GM19463 (cell line): Measurements from ENCODE around the gene FSIP1.

Experiments used
- ATAC-seq: cut with Tn5 transposase; IDR thresholded peaks from one replicate; pipeline ENCODE4 v1.9.1; 2021; ENCODE audit warnings: mild to moderate bottlenecking, moderate library complexity; ENCODE audit not compliant: unreplicated experiment

FSIP1 gene

GRCh38 chr15:39690881-39691634, 91.6 kb downstream of the FSIP1 start:
- no peak for ATAC-seq

- no peak for ATAC-seq
Measured at GRCh38 chr15:39687965-39688364, 94.7 kb downstream of the FSIP1 start.

- no peak for ATAC-seq
Measured at GRCh38 chr15:39685999-39686613, 96.5 kb downstream of the FSIP1 start.

DNA sequence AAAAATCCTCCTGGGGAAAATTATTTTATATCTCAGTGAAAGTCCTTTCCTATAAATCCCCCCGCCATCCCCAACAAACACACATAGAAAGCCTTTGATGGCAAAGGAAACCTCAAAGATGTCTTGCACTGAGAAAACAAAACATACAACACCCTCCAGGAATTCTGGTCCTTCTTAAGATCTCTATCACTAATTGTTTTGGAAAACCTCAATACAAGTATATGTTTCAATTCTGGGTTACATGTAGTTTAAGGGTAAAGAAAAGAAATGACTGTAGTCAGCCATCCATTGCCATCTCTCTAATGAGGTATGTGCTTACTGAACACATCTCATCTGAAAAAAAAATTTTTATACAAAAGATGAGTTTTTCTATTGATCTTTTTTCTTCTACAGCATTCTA, 97.3 kb downstream of the FSIP1 start:
- ATAC-seq, result no peak

DNA sequence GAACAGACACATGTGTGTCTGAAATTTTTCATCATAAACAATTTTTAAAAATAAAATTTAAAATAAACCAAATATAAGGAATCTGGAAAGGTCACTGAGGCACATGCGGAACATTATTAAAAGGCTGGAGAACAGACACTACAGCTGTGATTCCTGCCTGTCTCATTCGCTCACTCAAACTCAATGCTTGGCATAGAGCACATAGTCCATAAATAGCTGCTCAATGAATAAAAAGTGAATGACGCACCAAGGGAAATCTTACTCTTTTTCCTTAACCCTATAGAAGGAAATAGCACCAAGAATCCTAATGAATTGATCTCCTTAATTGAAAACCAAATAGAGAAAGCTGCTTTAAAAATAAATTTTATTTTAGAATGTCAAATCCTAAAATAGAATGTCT, 98.4 kb downstream of the FSIP1 start:
- no peak for ATAC-seq

DNA sequence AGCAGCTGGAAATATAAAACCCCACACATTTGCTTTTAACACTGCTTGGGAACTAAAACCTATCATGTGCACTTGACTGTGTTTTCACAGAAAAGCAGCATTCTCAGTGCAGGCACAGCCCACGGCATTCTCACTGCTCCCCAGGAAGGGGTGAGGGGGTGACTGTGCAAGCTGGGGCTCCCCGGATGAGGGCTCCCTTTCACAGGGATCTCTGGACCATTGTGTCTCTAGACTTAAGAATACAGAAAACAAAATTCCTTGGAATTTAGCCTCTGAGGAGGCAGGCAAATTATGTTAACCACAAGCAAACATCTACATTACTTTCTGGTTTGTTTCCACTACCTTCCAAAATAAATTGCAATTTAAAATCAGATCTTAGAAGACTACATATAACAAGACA, 100.3 kb downstream of the FSIP1 start:
- ATAC-seq, result no peak

- ATAC-seq, result no peak
Measured at GRCh38 chr15:39680868-39681267, 101.8 kb downstream of the FSIP1 start.

- ATAC-seq, result no peak
Measured at GRCh38 chr15:39672666-39673065, 110.0 kb downstream of the FSIP1 start.

- no peak for ATAC-seq
Measured at GRCh38 chr15:39672184-39672583, 110.5 kb downstream of the FSIP1 start.

GRCh38 chr15:39670687-39671086, 112.0 kb downstream of the FSIP1 start:
- ATAC-seq, result no peak

DNA sequence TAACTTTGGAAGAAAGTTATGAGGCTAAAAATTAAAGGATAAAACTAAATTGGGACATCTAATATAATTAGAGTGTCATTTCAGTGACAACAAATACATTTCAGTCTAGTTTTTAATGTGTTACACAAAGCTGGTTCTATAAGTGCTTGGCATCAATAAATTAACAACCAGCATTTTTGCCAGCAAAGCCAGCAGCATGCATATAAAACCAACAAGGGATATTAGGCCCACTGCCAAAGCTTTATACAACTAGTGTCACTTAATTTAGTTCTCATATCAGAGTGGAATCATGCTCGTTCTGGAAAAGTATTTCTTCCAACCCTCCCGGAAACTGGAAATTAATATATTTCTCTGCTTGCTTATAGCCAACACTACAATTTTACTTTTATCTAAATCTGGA, 113.0 kb downstream of the FSIP1 start:
- ATAC-seq, result no peak

DNA sequence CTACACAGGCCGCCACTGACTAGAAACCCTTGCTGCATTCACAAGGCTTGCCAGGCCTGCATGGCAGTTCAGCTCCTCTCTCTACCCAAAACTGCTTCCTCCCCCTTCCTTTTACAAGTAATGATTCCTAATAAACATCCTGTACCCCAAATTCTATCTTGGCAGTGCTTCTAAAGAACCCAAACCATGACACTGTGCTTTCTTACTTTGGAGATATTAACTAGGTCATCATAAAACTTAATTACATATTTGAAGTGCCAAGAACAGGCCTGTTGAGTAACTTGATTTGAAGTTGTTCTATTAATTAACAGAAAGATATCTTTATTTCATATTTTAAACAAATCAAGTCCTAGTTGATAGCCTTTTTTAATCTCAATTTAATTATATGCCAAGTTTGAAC, 113.4 kb downstream of the FSIP1 start:
- ATAC-seq, result no peak

DNA sequence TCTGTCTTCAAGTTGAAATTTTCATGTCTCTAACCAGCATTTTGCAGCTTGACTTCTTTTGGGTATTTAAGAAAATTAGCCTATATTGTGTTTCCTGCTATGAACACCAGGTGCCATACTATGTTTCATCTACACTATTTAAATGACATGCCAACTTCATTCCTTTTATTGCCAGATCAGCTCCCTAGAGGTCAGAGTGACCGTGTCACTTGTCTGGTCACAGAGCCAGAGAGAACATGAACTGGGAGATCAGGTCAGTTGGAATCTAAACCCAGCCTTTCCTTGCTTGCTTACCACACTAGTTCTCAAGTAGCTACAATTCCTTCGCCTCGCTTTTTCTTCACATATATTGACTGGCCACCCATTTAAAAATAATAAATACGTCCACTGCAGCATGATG, 114.2 kb downstream of the FSIP1 start:
- ATAC-seq, result no peak

- no peak for ATAC-seq
Measured at GRCh38 chr15:39667382-39668127, 115.1 kb downstream of the FSIP1 start.

DNA sequence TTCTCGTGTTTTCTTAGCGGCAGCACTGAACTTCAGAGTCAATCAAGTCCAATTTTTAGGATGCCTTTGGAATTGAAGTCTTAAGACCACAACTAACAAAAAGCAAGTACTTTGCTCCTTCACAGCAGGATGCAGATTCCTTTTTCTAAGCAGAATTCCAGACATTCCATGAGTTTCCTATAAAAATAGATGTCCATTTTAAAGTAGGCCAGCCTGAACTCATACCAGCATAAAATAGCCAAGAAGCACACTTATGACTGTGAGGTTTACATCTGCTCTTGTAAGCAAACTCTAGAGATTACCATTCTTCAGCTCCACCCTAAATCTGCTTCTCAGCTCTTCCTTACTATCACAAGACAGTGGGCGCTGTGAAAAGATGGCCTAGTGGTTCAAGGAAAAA, 116.0 kb downstream of the FSIP1 start:
- ATAC-seq, result no peak

DNA sequence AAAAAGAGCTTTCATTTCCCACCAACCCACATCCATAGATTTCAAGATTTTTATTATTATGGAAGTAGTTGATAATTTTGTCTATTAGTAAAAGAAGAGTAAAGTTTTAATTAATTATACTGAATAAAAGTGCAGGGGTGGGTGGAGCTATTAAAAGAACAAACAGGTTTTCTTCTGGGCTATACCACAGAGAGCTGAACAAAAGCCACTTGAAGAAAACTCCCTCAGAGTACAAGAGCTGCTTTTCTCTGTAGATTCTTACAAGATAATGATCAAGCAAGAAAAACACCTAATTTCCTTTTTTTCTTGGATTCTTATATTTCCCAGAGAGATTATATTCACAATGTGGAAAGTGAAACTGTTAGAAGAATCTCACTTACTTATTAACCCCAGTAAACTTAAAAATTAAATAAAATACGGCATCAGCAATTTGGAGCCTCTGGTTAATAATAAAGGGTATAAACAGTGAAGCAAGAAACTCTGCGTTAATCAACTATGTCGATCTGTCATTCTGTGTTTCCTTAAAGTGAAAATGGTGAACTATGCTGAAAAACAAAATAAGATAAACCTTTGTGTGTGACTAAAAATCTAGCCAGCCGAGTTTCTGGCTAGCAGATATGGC, 116.9 kb downstream of the FSIP1 start:
- no peak for ATAC-seq

GRCh38 chr15:39663704-39664250, 118.9 kb downstream of the FSIP1 start:
- ATAC-seq, result no peak

GRCh38 chr15:39661776-39662175, 120.9 kb downstream of the FSIP1 start:
- ATAC-seq, result no peak

- ATAC-seq, result no peak
Measured at GRCh38 chr15:39658740-39659139, 123.9 kb downstream of the FSIP1 start.

GRCh38 chr15:39657668-39658067, 125.0 kb downstream of the FSIP1 start:
- ATAC-seq, result no peak

DNA sequence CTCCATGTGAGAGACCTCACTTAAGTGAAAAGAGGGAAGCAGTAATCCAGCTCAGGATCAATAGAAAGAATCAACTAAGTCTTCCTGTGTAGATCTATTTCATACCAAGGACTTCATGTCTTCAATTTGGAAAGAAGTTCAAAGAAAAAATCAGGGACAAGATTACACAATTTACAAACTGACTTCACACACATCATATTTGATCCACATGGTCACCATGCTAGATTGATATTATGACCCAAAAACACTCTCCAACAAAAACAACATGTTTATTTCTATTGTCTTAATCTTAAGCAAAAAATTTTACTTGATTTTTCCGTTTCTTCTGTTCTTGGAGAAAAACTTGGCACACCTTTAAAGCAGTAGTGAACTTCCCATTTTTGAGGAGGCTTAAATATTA, 125.5 kb downstream of the FSIP1 start:
- ATAC-seq, result no peak
